HG02884 (cell line): Measurements from ENCODE around the gene MAP3K21.

ENCODE experiments used
- ATAC-seq: cut with Tn5 transposase; IDR thresholded peaks from one replicate; pipeline ENCODE4 v1.9.1; 2021; ENCODE audit warnings: mild to moderate bottlenecking, moderate library complexity; ENCODE audit not compliant: unreplicated experiment

The MAP3K21 gene

DNA sequence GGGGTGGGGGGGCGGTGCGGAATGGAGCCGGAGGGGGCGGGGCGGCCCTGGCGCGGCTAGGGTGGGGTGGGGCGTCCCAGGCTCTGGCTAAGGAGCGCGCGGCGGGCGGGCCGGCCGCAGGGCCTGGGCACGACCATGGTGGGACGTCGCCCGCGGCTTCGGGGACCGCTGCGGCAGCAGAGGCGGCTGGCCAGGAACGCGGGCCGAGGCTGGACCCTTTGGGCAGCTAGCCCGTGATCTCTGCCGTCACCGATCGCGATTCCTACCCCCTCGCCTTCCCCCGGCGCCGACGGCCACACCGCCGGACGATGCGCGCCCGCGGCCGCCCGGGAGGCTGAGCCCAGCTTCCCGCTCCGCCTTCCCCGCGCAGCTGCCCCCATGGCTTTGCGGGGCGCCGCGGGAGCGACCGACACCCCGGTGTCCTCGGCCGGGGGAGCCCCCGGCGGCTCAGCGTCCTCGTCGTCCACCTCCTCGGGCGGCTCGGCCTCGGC is at the start of gene MAP3K21:
TSS of gene MAP3K21 (plus strand) at position 74 of the 491 bp plus-strand sequence. CDS start at position 379, 305 bp downstream.
- ATAC-seq = peak; percentile 44

DNA sequence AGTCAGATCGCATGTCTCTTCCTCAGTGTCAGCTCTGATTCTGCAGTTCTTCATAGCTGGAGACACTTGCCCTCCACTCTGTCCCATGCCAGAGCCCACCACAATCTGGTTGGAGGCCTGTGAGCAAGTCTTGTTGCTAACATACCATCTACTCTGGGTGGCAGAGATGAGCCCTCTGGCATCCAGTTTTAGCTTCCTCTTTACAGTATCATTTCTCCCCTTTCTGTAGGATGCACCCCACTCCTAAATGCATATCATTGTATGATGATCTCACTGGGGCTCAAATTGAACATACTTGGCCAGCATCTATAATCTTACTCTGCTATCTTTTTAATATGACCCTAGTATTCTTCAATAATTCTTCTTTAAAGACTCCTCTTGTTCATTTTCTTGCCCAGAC is 48.9 kb upstream of the MAP3K21 start:
- ATAC-seq = no peak

DNA sequence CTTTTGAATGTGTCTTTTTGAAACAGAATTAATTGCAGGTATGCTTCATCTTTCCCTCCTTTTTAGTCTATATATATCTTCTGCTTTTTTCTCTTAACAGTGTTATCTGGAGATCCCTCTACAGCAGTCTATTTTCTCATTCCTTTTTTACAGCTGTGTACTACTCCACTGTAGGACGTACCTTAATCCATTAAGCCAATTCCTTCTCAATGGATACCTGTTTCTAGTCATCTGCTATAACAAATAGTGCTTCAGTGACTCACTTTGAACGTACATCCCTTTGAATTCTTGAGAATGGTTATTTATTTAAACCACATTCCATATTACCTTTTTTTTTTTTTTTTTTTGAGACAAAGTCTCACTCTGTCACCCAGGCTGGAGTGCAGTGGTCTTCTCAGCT is 47.6 kb upstream of the MAP3K21 start:
- no peak for ATAC-seq

DNA sequence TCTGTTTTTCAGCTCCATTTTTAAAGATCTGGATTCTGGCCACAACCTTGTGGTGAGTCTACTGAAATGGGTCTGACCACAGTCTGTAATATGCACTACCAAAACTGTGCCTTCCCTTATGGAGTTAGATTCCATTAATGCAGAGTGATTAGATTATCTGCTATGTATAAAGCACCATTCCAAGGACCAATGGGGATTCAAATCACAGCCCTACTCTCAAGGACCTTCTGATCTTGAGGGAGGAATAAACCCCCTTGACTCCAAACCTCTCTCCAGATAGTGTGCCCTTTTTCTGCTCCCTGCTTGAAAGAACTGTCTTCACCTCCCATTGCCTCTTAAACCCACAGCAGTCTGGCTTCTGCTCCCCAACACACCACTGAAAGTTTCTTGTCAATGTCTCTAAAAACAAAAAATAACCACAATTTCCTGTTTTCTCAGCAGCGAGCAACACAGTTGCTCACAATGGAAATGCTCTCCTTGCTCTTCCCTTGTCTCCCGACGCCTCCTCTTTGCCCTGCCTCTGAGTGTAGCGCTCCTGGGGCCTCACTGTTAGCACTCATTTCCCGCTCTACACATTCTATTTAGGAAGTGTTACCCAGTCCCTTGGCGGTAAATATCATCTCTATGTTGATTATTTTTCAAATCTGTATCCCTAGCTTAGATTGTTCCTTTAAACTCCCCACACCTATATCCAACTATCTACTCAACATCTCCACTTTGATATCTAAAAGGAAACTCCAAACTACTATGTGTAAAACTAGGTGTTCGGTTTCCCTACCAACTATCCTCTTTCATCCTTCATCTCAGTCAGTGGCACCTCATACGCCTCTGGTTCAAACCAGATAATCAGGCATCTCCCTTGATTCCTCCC is 45.6 kb upstream of the MAP3K21 start:
- ATAC-seq = peak; percentile 89

DNA sequence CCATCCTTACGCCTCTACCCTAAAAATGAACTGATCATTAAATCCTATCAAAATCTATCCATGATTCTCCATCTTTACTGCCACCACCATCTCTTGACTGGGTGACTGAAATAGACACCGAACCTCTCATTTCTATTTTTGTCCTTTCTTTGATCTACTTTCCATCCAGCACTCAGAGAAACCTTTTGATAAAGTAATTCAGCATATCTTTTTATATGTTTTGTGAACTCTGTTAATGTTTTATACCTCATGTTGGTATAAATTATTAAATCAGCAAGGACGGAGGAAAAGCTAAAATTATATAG is 45.0 kb upstream of the MAP3K21 start:
- no peak for ATAC-seq

DNA sequence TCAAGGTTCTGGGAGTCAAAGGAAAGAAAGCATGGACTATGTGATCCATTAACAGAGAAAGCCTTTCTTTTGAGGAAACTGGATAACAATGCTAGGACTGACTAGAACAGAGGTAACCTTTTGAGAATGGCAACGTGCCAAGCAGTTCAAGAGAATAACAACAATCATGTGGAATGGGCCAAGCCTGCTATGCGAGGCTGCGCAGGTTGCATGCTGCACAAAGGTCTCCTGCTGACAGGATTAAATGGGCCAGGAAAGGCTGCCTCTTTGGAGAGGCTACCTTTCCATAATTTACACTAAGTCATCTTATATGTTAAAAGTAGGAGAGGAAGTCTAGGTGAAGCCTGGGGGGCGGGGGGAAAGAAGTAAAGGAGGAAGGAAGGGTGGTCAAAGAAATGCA is 37.8 kb upstream of the MAP3K21 start:
- no peak for ATAC-seq

DNA sequence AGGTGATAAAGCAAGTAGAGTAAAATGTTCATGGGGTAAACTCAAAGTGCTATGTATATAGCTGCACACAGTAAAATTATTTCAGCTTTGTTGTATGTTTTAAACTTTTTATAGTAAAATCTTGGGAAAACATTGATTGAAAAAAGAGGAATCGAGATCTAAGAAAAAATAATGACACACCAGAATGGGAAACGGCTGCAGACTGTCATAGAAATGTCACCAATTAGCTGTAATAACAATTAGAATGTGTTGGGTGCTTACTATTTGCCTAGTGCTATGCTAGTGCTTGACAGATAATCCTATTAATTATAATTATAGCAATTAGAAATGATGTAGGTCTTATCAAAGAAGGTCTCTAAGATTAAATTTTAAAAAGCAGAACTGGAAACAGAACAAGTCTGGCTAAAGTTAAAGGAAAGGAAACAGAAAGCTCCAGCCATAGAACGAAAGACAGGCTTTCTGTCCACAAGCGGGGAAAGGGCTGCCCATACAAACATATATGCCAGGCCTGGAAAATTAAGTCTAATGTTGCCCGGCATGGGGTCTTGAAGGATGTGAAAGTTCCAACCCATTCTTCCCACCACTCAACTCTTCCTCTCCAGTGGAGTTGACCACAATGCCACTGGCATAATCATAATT is 37.0 kb upstream of the MAP3K21 start:
- no peak for ATAC-seq

DNA sequence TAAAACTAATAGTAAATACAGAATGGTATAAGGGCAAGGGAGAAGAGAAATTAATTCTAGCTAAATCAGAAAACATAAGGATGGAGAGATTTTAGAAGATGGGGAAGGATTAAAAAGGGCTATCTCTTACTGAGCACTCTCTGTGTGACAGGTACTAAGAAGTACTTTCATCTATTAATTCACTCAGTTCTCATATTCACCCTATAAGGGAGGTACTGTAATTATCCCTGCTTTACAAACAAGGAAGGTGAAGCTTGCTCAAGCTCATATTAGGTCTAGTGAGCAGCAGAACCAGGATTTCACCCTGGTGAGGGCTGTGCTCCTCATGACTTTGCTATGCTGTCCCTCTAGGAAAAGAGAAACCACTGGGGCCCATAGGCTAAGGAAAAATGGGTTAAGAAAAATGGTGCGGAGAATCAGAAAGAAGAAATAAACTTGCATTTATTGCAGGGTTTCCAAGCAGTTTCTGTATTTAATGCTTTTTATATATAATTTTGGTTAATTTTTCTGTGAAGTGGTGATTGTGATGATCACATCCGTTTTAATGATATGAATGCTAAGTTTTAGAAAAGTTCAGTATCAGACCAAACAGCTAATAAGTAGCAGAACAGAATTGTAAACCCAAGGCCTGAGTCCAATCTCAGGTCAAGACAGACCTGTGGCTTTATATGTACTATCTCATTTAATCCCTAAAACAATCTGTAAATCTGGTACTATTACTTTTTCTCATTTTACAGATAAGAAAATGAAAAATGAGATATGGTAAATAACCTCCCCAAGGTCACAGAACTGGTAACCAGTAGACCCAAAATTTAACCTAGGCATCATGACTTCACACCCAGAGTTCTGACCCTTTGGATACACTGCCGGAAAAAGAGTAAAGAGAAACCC is 33.7 kb upstream of the MAP3K21 start:
- no peak for ATAC-seq

DNA sequence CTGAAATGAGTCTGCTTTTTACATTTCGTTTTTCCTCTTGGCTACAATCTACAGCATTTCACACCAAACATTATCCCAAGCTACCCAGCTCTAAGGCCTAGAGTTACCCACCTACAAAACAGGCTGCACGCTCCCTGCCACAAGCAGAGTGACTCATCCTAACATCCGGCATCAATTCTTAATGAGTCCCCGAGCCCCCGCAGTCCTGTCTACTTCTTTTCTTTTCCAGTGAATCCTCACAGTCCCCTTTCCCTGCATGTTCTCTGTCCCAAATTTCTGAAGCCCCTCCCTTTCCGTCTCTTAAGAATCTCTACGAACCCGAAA is 32.6 kb upstream of the MAP3K21 start:
- ATAC-seq = peak; percentile 52

DNA sequence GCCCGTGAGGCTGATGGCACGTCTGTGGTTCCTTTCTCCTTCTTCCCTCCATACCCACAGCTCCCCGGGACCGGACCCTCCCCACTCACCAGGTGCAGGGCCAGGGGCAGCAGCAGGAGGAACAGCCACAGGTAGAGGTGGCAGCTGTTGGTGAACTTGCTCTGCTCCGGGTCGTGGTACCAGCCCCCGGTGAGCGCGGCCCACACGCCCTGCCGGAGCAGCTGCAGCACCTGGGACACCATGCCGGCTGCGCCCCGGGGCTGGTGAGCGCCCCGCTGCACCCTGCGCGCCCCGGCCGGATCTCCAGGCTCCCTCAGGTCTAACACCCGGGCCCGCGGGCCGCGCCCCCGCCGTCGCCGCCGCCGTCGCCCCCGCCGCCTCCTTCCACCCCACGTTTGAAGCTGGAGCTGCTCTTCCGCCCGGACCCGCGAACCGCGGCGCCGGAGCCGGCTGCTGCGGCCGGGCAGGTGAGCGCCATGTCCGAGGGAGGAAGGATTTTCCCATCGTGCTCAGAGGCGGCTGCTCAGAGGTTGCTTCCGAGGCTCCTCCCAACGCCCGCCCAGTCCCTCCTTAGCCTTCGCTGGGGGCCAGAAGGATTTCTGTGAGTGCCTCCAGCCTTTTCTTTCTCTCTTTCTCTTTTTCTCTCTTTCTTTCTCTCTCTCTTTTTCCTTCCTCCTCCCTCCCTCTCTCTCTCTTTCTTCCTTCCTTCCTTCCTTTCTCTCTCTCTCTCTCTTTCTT is 32.1 kb upstream of the MAP3K21 start, which contains the start of gene PCNX2:
TSS of gene PCNX2 (minus strand) at position 489 of the 738 bp plus-strand sequence. CDS start at position 242, 247 bp downstream.
- ATAC-seq = peak; percentile 92

DNA sequence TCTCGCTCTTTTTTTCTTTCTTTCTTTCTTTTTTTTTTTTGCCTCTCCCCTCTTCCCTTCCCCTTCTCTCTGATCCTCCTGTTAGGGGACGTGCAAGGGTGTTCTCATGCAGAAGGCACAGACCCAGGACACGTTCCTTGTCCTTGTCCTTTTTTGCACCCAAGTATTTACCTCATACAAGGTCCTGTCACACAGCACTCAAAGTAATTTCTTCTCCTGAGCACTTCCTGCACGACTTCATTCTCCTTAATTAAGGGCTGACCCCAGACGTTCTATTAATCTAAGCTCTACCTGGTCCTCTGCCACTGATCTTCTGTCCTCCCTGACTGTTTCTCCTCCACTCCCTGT is 31.6 kb upstream of the MAP3K21 start:
- no peak for ATAC-seq

DNA sequence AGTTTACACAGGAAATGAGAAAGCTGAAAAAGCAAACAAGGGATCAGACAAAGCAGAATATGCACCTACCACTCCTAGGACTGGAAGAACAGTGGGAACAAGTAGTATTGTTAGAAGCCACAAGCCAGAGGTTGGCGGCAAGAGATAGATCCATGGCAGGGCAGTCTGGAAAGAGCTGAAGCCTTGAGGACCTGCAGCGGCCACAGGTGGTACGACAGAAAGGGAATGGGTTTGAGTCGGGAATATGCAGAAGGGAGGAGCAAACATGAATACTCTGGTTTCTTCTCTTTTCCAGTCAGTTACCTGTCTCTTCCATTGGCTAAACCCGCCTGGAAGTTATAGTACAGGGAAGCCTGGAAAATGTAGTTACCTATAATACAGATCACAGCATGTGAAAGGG is 28.1 kb upstream of the MAP3K21 start:
- no peak for ATAC-seq

DNA sequence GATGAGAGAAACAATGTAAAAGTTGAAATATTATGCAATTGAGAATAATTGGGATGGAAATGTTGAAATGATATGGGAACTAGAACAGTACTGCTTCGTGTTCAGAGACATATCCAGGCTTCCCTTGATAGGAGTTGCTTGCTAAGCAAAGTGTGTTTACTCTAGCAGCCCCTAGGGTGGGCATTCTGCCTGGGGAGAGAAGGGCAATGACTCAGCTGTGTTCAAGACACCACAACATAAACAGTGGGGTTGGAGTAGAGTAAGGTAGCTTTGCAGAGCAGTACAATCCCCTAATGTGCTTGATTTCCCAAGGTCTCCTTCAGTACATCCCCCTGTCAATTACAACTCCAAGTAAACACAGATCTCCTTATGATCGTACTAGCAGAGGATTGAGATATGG is 27.2 kb upstream of the MAP3K21 start:
- no peak for ATAC-seq

DNA sequence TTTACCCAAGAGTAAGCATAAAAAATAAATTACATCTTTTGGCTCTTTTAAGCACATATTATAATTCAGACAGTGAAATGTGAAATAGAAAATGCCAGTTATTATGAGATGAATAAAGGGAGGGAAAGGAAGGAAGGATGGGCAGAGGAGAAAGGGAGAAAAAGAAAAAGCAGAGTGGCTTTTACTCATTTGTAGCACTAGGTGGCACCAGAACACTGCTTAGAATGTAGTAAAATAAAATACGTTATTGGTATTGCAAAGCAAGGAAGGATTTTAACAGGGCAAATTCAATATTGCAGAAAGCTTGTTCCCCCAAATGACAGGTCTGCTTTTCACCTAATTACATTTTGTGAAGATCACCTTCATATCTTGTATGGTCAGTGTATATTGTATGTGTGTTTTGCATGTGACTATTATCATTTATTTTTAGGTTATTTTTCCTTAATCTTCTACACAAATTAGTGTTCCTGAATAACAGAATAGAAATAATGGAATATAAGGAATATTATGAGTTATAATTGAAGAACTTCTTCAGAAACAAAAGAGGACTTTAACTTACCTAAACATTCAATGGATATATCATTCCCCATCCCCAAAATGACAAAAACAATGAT is 22.9 kb upstream of the MAP3K21 start:
- ATAC-seq = no peak

DNA sequence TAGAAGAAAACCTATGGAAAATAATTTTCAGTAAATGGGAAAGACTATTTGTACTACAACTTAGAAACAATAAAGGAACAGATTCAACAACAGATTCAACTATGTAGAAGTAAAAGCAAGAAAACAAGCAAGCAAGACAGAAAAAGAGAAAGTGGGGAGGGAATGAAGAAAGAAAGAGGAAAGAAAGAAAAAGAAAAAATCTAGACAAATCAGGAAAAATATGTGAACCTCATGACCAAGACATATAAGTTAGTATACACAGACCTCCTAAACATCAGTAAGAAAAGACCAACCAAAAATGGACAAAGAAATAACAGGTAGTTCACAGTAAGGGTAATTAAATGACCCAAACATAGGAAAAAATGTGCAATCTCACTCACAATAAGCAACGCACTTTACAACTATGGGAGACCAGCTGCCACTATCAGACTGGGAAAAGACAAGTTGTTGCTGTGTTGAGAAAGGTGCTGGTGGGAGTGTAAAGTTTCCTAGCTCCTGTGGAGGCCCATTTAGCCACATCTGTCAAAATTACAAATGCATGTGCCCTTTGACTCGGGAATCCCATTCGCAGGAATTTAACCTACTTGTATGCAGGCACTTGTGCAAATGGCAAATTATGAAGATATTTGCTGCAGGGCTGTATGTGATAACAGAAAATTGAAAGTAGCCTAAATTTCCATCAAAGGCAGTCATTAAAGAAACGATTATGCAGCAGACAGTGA is 13.9 kb upstream of the MAP3K21 start:
- no peak for ATAC-seq

DNA sequence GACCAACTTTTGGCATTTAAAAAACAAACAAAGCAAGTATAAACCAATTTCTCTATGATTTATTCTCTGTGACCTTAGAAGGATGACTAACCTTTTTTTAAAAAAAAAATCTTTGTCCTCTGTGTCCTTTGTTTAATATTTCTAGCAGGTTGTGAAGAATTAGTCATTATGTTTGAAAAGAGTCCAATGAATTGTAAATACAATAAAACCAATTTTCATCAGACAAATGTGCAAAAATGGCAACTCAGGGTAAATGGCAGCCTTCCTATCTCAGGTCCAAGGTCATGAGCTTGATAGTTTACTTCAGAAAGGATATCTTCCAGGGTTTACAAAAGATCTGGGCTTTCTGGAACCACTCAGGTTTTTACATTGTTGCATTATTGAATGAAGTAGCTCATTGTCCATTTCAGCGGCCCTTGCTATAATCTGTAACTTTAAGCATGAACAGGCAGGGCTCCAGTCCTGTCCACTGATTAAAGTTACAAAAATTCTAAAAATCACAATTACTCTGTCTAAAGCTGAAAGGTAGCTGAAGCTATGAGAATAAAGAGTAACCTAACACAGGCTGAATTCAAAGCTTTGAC is 11.7 kb upstream of the MAP3K21 start:
- no peak for ATAC-seq

DNA sequence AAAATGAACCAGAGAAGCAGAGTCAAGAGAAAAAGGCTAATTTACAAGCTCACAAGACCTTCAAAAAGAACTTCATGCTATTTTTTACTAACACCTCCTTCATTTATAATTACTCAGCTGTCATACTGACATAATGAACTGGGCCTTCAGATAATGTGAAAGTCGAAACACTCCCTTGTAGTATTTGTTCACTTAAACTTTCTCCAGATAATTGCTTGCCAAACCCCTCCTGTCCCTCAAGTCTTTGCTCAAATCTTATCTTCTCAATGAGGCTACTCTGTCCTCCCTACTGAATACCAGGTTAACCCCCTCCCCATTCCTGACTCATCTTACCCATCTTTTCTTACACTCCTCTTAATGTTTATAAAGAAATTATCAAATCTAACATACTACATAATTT is 11.1 kb upstream of the MAP3K21 start:
- ATAC-seq = no peak

DNA sequence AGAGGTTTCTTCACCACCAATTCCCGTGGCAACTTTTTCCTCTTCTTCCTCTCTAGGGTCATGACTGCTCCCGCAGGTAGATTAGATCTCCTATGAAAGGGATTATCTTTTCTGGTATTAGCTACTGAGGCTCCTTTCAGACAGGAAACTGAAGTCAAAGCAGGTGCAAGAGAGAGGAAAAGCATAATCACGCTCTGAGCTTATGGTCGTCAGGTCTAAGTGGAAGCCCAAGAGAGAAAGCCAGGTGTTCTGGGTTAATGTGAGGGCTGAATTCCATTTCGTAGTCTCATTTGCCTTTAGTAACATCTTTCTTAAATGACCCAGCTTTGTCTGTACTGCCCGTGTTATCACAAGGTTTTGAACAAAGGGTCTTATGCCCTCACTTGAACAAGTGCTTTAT is 8.3 kb upstream of the MAP3K21 start:
- no peak for ATAC-seq

DNA sequence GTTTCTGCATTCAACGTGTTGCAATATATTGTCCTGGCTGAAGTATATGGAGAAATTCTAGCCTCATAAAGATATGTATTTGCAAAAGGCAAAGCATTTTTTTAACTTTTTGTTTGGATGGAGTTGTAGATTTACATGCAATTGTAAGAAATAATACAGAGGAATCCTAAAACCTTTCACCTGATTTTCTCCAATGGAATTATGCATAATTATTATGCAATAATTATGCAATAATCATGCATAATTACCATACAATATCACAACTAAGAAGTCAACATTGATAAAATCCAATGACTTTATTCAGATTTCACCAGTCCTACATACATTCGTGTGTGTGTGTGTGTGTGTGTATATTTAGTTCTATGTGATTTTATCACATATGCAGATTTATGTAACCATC is 7.5 kb upstream of the MAP3K21 start:
- ATAC-seq = no peak
